Mesendoderm (in vitro differentiated cells): ENCODE data around the gene STX2.

Source experiments
- DNase-seq: peaks from one replicate; pipeline ENCODE4 v3.0.0; 2013
- H2AK5ac ChIP-seq: 2 replicates; pipeline ENCODE4 v1.6.1; 2013; ENCODE audit warnings: low read length, inconsistent platforms
- H2BK120ac ChIP-seq: 2 replicates; pipeline ENCODE4 v1.6.1; 2013; ENCODE audit warnings: low read depth, mild to moderate bottlenecking, low read length, moderate library complexity, mixed read lengths
- H2BK15ac ChIP-seq: replicated peaks from 2 replicates; pipeline ENCODE4 v1.6.1; 2013; ENCODE audit warnings: low read depth, mild to moderate bottlenecking, moderate library complexity
- H2BK5ac ChIP-seq: 2 replicates; pipeline ENCODE4 v1.6.1; 2013; ENCODE audit warnings: low read length, inconsistent platforms
- H3K18ac ChIP-seq: 2 replicates; pipeline ENCODE4 v1.6.1; 2013; ENCODE audit warnings: mild to moderate bottlenecking, low read length, mixed read lengths
- H3K23ac ChIP-seq: one replicate; pipeline ENCODE4 v1.6.1; 2013; ENCODE audit warnings: low read length
- H3K27ac ChIP-seq: 2 replicates; pipeline ENCODE4 v1.5.1; 2013; ENCODE audit warnings: low read depth, mild to moderate bottlenecking, inconsistent platforms, low read length, moderate library complexity
- H3K27me3 ChIP-seq: 2 replicates; pipeline ENCODE4 v1.6.1; 2013; ENCODE audit warnings: low read length, control low read depth, mild to moderate bottlenecking, inconsistent platforms; ENCODE audit not compliant: insufficient read depth, poor library complexity
- H3K36me3 ChIP-seq: 2 replicates; pipeline ENCODE4 v1.6.1; 2013; ENCODE audit warnings: low read length, inconsistent platforms; ENCODE audit not compliant: control insufficient read depth, insufficient read depth
- H3K4ac ChIP-seq: one replicate; pipeline ENCODE4 v1.6.1; 2013; ENCODE audit warnings: low read depth, mild to moderate bottlenecking, low read length, moderate library complexity
- H3K4me1 ChIP-seq: 2 replicates; pipeline ENCODE4 v1.6.1; 2013; ENCODE audit warnings: low read depth, low read length, inconsistent platforms; ENCODE audit not compliant: control insufficient read depth
- H3K4me2 ChIP-seq: 2 replicates; pipeline ENCODE4 v1.6.1; 2013; ENCODE audit warnings: low read length
- H3K4me3 ChIP-seq: 2 replicates; pipeline ENCODE4 v1.5.1; 2013; ENCODE audit warnings: mild to moderate bottlenecking, low read length
- H3K56ac ChIP-seq: one replicate; pipeline ENCODE4 v1.6.1; 2013; ENCODE audit warnings: low read length
- H3K79me1 ChIP-seq: 2 replicates; pipeline ENCODE4 v1.6.1; 2013; ENCODE audit warnings: low read length, inconsistent platforms
- H3K79me2 ChIP-seq: 2 replicates; pipeline ENCODE4 v1.6.1; 2013; ENCODE audit warnings: mild to moderate bottlenecking, low read length; ENCODE audit not compliant: control insufficient read depth, insufficient read depth
- H3K9ac ChIP-seq: 2 replicates; pipeline ENCODE4 v1.6.1; 2013; ENCODE audit warnings: low read length, inconsistent platforms
- H4K5ac ChIP-seq: one replicate; pipeline ENCODE4 v1.6.1; 2013; ENCODE audit warnings: low read length
- H4K8ac ChIP-seq: one replicate; pipeline ENCODE4 v1.6.1; 2013; ENCODE audit warnings: low read depth, mild to moderate bottlenecking, control low read depth, low read length, moderate library complexity
- WGBS: extraction: QIAGEN DNeasy Blood & Tissue Kit; methylation state at CpG from one replicate; pipeline ENCODE4 v1.1.7; 2013; ENCODE audit warnings: low lambda C conversion rate, missing lambda C conversion rate; ENCODE audit not compliant: insufficient coverage; ENCODE audit errors: extremely low coverage; 5-methylcytosine and 5-hydroxymethylcytosine counted together

STX2 gene

DNA sequence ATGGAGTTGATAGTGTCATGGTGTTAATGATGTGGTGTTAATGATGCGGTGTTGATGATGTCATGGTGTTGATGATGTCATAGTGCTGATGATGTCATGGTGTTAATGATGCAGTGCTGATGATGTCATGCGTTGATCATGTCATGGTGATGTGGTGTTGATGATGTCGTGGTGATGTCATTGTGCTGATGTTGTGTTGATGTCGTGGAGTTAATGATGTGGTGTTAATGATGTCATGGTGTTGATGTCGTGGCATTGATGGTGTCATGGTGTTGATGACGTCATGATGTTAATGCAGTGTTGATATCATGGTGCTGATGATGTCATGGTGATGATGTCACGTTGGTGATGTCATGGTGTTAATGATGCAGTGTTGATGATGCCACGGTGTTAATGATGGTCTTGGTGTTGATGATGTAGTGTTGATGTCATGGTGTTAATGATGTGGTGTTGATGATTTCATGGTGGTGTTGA is 73.8 kb downstream of the STX2 start:
- H3K4me3 ChIP-seq = no peak overlapping the region
- no peak overlapping the region for H3K4ac ChIP-seq
- no peak overlapping the region for H4K8ac ChIP-seq
- H3K79me2 ChIP-seq = no peaks in the 10 kb centered on the region
- 100% methylated on average over 5 of the region's 8 CpGs for WGBS
- no peak overlapping the region for H3K23ac ChIP-seq
- H2BK5ac ChIP-seq = no peak overlapping the region
- no peak overlapping the region for H4K5ac ChIP-seq
- H3K36me3 ChIP-seq = no peaks in the 10 kb centered on the region
- no peak overlapping the region for H2BK15ac ChIP-seq
- H3K4me2 ChIP-seq = no peak overlapping the region
- peak; percentile 78 for DNase-seq
- no peak overlapping the region for H2BK120ac ChIP-seq
- no peaks in the 10 kb centered on the region for H3K27me3 ChIP-seq
- H3K4me1 ChIP-seq = no peaks in the 10 kb centered on the region
- no peak overlapping the region for H3K9ac ChIP-seq
- no peak overlapping the region for H3K56ac ChIP-seq
- H3K18ac ChIP-seq = no peak overlapping the region
- no peaks in the 10 kb centered on the region for H3K79me1 ChIP-seq
- H3K27ac ChIP-seq = no peak overlapping the region
- H2AK5ac ChIP-seq = no peak overlapping the region

DNA sequence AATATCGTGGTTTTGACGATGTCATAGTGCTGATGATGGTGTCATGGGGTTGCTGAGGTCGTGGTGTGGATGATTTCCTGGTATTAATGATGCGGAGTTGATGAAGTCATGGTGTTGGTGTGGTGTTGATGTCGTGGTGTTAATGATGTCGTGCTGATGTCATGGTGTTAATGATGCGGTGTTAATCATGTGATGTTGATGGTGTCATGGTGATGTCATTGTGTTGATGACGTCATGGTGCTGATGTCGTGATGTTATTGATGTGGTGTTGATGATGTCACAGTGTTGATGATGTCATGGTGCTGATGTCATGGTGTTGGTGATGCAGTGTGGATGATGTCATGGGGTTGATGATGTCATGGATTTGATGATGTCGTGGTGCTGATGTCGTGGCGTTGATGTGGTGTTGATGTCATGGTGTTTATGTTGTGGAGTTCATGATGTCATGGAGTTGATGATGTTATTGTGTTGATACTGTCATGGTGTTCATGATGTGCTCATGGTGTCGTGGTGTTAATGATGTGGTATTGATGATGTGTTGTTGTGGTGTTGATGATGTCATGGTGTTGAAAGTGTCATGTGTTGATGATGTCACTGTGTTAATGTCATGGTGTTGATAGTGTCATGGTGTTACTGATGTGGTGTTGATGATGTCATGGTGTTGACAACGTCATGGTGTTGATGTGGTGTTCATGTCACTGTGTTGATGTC is 74.4 kb downstream of the STX2 start:
- Histone ChIP-seq H2BK15ac (no peak overlapping the region), H2AK5ac (no peak overlapping the region), H3K23ac (no peak overlapping the region), H3K36me3 (no peaks in the 10 kb centered on the region), H3K9ac (no peak overlapping the region), H3K4me1 (no peaks in the 10 kb centered on the region), H3K27me3 (no peaks in the 10 kb centered on the region), H3K79me2 (no peaks in the 10 kb centered on the region), H3K18ac (no peak overlapping the region), H2BK120ac (no peak overlapping the region), H3K56ac (no peak overlapping the region), H4K8ac (no peak overlapping the region), H3K4me3 (no peak overlapping the region), H2BK5ac (no peak overlapping the region), H3K4me2 (no peak overlapping the region), H3K27ac (no peak overlapping the region), H3K79me1 (no peaks in the 10 kb centered on the region), H4K5ac (no peak overlapping the region), H3K4ac (no peak overlapping the region)
- 100% methylated on average over 9 of the region's 14 CpGs for WGBS
- peak; percentile 86 for DNase-seq

GRCh38 chr12:130764073-130764472 is 75.0 kb downstream of the STX2 start:
- Histone ChIP-seq H2AK5ac (no peak overlapping the region), H3K18ac (no peak overlapping the region), H3K27ac (no peak overlapping the region), H4K5ac (no peak overlapping the region), H4K8ac (no peak overlapping the region), H3K4me2 (no peak overlapping the region), H3K4ac (no peak overlapping the region), H3K4me3 (no peak overlapping the region), H3K9ac (no peak overlapping the region), H3K79me2 (no peaks in the 10 kb centered on the region), H3K56ac (no peak overlapping the region), H3K4me1 (no peaks in the 10 kb centered on the region), H3K79me1 (no peaks in the 10 kb centered on the region), H2BK15ac (no peak overlapping the region), H3K36me3 (no peaks in the 10 kb centered on the region), H3K27me3 (no peaks in the 10 kb centered on the region), H2BK5ac (no peak overlapping the region), H2BK120ac (no peak overlapping the region), H3K23ac (no peak overlapping the region)
- peak; percentile 68 for DNase-seq
- WGBS = no CpG with 5 or more reads among the region's 4 CpGs

GRCh38 chr12:130762319-130762675 is 76.8 kb downstream of the STX2 start:
- Histone ChIP-seq H4K5ac (no peak overlapping the region), H3K27me3 (no peaks in the 10 kb centered on the region), H3K79me2 (no peaks in the 10 kb centered on the region), H3K56ac (no peak overlapping the region), H2BK120ac (no peak overlapping the region), H3K23ac (no peak overlapping the region), H3K4ac (no peak overlapping the region), H3K18ac (no peak overlapping the region), H3K79me1 (no peaks in the 10 kb centered on the region), H3K9ac (no peak overlapping the region), H3K27ac (no peak overlapping the region), H3K4me2 (no peak overlapping the region), H3K4me1 (no peaks in the 10 kb centered on the region), H2BK15ac (no peak overlapping the region), H4K8ac (no peak overlapping the region), H2AK5ac (no peak overlapping the region), H2BK5ac (no peak overlapping the region), H3K4me3 (no peak overlapping the region), H3K36me3 (no peaks in the 10 kb centered on the region)
- no CpG with 5 or more reads among the region's 10 CpGs for WGBS
- DNase-seq = no peak

- WGBS = no CpG with 5 or more reads among the region's 29 CpGs
- no peak overlapping the region for H3K23ac ChIP-seq
Measured at GRCh38 chr12:130761537-130762318, 77.3 kb downstream of the STX2 start.

More at GRCh38 chr12:130761537-130762318, 77.3 kb downstream of the STX2 start:
- Histone ChIP-seq H3K79me1 (no peaks in the 10 kb centered on the region), H3K4me1 (no peaks in the 10 kb centered on the region), H3K79me2 (no peaks in the 10 kb centered on the region), H3K4me3 (no peak overlapping the region), H3K36me3 (no peaks in the 10 kb centered on the region), H2AK5ac (no peak overlapping the region), H4K5ac (no peak overlapping the region), H3K4ac (no peak overlapping the region), H3K56ac (no peak overlapping the region), H3K4me2 (no peak overlapping the region), H3K18ac (no peak overlapping the region), H2BK120ac (no peak overlapping the region), H4K8ac (no peak overlapping the region), H2BK5ac (no peak overlapping the region), H3K9ac (no peak overlapping the region), H2BK15ac (no peak overlapping the region), H3K27me3 (no peaks in the 10 kb centered on the region), H3K27ac (no peak overlapping the region)
- peak; percentile 61 for DNase-seq
